OCI-LY7 (cell line): ENCODE data around the gene SLC47A1.

Experiments used
- EZH2phosphoT487 ChIP-seq: fragments of 200-600 bp; sonication (generic); IDR thresholded peaks from 2 replicates; pipeline ENCODE4 v1.6.1; 2018; ENCODE audit warnings: low read depth, borderline replicate concordance, mild to moderate bottlenecking, mixed run types, antibody characterized with exemption, low read length, moderate library complexity, mixed read lengths
- TF ChIP-seq, protein P1 (sequence below): fragments of 200-600 bp; sonication (generic); conservative IDR thresholded peaks from 2 replicates; pipeline ENCODE4 v1.5.1; 2014; ENCODE audit warnings: mild to moderate bottlenecking, antibody characterized with exemption, low read length, moderate library complexity, mixed read lengths

DNA sequence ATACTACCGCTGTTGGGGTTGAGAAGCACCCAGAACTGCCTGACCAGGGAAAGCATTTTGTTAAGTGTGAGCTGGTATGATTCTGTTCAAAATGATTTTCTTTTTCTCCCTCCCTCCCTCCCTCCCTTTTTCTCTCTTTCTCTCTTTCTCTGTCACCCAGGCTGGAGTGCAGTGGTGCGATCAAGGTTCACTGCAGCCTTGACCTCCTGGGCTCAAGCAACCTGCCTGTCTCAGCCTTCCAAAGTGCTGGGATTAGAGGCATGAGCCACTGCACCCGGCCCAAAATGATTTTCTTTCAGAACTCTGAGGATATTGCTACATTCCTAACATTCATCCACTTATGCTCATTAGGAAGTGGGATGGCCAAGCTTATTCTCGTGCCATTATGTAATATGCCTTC lies 41.3 kb downstream of the SLC47A1 start:
- TF ChIP-seq, protein P1, sequence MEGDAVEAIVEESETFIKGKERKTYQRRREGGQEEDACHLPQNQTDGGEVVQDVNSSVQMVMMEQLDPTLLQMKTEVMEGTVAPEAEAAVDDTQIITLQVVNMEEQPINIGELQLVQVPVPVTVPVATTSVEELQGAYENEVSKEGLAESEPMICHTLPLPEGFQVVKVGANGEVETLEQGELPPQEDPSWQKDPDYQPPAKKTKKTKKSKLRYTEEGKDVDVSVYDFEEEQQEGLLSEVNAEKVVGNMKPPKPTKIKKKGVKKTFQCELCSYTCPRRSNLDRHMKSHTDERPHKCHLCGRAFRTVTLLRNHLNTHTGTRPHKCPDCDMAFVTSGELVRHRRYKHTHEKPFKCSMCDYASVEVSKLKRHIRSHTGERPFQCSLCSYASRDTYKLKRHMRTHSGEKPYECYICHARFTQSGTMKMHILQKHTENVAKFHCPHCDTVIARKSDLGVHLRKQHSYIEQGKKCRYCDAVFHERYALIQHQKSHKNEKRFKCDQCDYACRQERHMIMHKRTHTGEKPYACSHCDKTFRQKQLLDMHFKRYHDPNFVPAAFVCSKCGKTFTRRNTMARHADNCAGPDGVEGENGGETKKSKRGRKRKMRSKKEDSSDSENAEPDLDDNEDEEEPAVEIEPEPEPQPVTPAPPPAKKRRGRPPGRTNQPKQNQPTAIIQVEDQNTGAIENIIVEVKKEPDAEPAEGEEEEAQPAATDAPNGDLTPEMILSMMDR = no peak
- TF ChIP-seq EZH2phosphoT487 = no peak
